GM18867 (cell line): ENCODE results near the gene SH3GLB1.
"Not testable (repeated sequence)": the region's sequence is repeated elsewhere in the genome, so short reads cannot be mapped to it uniquely, and the experiment has no call there.

Experiments used
- ATAC-seq: cut with Tn5 transposase; IDR thresholded peaks from one replicate; pipeline ENCODE4 v1.9.1; 2021; ENCODE audit warnings: mild to moderate bottlenecking, moderate library complexity; ENCODE audit not compliant: unreplicated experiment

Gene SH3GLB1

DNA sequence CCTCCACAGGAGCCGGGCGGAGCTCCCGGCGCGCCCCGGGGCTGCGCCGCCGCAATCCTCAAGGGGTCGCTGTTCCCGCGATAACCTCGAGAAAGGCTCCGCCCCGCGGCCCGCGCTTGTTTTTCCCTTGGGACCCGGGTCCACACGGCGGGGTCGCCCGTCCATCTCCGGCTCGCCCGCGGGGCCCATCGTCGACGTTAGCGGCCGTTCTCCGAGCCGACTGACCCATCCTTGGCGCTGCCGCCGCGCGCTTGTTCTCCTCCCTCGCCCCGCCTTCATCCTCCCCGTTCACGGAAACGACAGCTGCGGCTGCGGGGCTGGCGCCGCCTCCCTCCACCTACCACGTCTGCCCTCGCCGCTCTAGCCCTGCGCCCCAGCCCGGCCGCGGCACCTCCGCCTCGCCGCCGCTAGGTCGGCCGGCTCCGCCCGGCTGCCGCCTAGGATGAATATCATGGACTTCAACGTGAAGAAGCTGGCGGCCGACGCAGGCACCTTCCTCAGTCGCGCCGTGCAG, at the start of gene SH3GLB1:
Gene SH3GLB1, plus strand, starts transcription at position 119 of the 514 bp plus-strand sequence. Its CDS starts 324 bp downstream, at position 443.
- ATAC-seq = peak; percentile 87

DNA sequence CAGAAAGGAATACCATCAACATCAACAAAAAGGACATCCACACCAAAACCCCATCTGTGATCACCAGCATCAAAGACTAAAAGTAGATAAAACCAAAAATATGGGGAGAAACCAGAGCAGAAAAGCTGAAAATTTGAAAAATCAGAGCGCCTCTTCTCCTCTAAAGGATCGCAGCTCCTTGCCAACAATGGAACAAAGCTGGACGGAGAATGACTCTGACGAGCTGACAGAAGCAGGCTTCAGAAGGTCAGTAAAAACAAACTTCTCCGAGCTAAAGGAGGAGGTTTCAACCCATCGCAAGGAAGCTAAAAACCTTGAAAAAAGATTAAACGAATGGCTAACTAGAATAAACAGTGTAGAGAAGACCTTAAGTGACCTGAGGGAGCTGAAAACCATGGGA, 46.0 kb upstream of the SH3GLB1 start:
- ATAC-seq = not testable (repeated sequence)

DNA sequence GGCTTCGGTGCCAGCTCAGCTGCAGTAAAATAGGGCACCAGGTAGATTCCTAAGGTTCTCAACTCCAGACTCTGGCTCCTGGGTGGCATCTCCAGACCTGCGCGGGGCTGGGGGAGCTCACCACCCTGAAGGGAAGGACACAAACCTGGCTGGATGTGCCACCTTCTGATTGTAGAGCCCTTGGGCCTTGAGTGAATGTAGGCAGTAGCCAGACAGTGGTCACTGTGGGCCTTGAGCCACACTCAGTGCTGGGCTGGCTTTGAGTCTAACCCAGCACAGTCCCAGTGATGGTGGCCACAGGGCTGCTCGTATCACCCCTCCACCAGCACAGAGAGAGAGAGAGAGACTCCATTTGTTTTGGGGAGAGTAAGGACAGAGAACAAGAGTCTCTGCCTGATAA, 38.0 kb upstream of the SH3GLB1 start:
- ATAC-seq = no peak

DNA sequence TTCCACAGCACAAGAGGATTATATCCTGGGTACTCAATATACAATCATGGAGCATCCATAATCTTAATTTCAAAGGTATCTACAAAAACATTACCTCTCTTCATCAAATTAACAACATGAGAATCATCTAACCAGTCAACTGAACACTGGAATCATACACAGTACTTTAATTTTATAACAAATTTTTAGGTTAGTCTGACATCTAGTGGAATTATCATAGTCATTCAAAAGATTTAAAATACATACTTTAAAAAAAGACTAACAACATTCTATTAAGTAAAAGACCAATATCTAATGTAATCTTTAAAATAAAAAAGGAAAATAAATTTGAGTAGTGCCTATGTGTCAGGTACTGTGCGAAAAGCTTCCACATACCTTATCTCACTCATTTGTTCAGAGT, 16.8 kb upstream of the SH3GLB1 start:
- no peak for ATAC-seq

- no peak for ATAC-seq
Observed at GRCh38 chr1:86692641-86693040, 11.7 kb upstream of the SH3GLB1 start.

DNA sequence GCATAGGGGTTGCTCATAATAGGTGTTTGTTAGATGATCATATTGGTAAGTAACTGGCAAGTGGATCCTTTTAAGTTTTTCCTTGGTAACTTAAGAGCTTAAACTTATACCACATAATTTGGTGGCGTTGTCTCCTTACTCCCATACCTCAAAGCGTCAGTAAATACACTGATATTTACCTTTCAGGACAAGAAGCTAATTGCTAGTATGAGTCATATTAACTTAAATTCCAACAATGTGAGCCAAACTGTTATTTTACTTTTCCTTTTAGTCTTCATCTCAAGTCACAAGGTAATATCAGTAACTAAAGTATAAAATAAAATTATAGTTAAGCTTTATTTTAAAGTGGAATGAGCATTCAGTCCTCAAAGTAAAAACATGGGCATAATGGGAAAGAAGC, 9.0 kb upstream of the SH3GLB1 start:
- ATAC-seq = no peak

DNA sequence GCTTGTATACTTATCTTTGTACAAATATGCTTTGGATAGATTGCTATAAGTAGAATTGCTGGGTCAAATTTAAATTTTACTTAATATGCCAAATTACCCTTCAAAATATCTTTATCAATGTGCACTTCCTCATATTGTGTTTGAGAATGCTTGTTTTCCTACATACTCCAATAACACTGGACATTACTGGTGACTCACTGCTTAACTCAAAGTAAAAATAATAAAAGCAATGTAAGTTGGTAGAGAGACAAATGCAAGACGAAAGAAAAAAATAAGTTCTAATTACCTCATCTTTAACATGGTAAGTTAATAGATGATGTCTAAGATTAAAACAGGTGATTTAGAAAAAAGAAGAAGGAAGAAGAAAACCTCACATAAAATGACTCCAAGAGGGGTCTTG, 7.9 kb upstream of the SH3GLB1 start:
- no peak for ATAC-seq

GRCh38 chr1:86699186-86699585, 5.2 kb upstream of the SH3GLB1 start:
- peak; percentile 41 for ATAC-seq

DNA sequence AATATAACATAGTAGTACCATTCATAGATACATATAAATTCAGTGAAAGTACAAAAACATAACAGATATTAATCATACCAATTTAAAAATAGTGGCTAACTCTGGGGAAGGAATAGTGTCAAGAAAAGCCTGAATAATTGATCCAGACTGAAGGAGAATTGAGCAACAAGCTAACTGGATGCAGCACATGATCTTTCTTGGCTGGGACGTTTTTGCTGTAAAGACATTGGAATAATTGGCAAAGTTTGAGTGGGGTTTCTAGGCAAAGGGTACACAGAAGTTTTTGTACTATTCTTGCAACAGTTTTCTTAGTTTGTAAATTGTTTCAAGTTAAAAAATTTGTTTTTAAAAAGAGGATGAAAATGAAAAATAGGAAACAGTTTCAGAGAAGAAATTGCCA, 2.6 kb upstream of the SH3GLB1 start:
- no peak for ATAC-seq

DNA sequence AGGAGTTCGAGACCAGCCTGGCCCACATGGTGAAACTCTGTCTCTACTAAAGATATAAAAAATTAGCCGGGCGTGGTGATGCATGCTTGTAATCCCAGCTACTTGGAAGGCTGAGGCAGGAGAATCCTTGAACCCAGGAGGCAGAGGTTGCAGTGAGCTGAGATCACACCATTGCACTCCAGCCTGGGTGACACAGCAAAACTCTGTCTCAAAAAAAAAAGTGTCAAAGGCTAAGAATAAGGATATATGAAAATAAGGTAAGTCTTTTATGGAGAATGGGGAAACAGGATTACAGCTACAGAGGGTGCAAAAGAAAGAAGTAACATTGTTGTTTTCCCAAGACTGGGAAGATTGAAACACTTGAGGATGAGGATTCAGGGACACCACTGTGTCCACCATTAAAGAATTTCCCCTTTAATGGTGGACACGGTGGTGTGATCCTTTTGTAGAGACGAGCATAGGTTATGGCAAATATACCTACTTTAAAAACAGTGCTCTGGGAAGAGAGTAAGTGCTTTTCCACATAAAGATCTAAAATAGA, 1.4 kb upstream of the SH3GLB1 start:
- not testable (repeated sequence) for ATAC-seq

GRCh38 chr1:86703696-86704457, 499 bp upstream of the SH3GLB1 start:
- ATAC-seq = peak; percentile 41

GRCh38 chr1:86704972-86705664, 742 bp downstream of the SH3GLB1 start:
- ATAC-seq = peak; percentile 29

DNA sequence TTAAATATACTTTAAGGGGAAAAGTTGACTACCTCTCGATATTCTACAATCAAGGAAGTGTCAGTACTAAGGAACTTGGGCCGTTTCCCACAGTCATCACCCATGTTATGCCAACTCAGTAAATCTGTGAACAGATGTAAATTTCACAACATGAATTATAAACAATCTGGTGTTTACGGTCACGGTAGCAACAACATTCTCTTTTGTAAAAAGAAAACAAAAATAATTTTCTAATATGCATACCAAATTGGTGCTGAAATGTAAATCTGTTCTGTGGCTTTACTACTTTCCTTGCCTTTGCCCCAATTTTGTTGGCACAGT, 1.2 kb downstream of the SH3GLB1 start:
- ATAC-seq = no peak

GRCh38 chr1:86706018-86706635, 1.8 kb downstream of the SH3GLB1 start:
- no peak for ATAC-seq

DNA sequence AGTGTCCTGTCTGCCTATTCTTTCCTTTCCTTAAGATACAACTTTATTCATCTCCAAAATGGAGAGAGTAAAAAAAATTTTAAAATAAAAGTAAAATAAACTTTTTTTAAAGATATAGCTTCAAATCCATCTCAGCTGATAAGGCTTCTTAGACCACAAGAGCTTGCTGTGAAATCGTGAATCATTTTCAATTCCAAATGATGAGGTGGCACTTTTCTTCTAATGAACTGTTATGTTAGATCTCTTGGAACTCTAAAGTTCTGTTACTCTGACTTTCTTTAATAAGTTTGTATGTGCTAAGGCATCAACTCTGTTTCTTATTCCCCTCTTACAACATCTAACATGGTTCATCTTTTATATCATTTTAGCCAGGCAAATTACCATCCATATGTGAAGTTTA, 4.5 kb downstream of the SH3GLB1 start:
- no peak for ATAC-seq

- no peak for ATAC-seq
Observed at GRCh38 chr1:86712088-86712860, 7.9 kb downstream of the SH3GLB1 start.

- no peak for ATAC-seq
Observed at GRCh38 chr1:86713477-86713876, 9.1 kb downstream of the SH3GLB1 start.

DNA sequence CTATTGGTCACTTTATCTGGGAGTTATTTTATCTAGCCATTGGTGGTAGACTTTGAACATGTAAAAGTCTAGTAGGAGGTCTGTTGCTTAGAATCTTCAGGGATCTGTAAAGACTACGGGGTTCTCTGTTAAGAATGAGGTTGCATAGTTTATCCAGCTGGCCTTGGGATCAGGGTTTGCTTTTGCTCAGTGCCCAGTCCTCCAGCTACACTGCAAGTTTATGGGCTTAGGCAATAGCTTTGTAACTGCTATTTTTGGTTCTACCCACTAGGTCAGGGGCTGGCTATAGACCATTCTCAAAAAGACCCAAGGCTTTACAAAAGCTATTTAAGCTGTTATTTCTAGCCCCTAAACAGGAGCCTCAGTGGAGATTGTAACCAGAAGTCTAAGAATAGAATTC, 9.8 kb downstream of the SH3GLB1 start:
- no peak for ATAC-seq

- ATAC-seq = no peak
Observed at GRCh38 chr1:86714561-86715244, 10.3 kb downstream of the SH3GLB1 start.

GRCh38 chr1:86718786-86719185, 14.4 kb downstream of the SH3GLB1 start:
- ATAC-seq = no peak
